ENCODE data around the gene FAM217B. TPM values are rescaled to one million over a fixed set of nuclear protein-coding genes. Genes with fewer than 3 reads are reported as not detected.
A peak's percentile ranks its signal among the peaks of the same experiment; 100 is the strongest.
"Not testable (repeated sequence)": the region's sequence is repeated elsewhere in the genome, so short reads cannot be mapped to it uniquely, and the experiment has no call there.

The FAM217B gene
- total RNA-seq, 2 experiments from 2014 or later: 23.1 to 23.7 TPM

- POLR2A ChIA-PET: interaction anchor here (3.0 kb wide), 1 partner anchor 15 kb away, joined by 10 read pairs; the partner anchor contains the start of genes FAM217B and PPP1R3D
- intact Hi-C loops (cut with DNase I, micrococcal nuclease): no loop called here
- Histone ChIP-seq H3K9me3 (ENCODE audit: control insufficient read depth in 1 of 2, insufficient read depth in 1 of 2, low read length in 2 of 2) (no peaks in the 10 kb centered on the region), H3K27ac (ENCODE audit: low read depth in 1 of 2, low read length in 2 of 2) (no peak overlapping the region), H3K27me3 (ENCODE audit: control insufficient read depth in 1 of 2, insufficient read depth in 2 of 2, low read length in 2 of 2) (no peaks in the 10 kb centered on the region), H3K4me3 (ENCODE audit: low read length) (no peak overlapping the region), H3K36me3 (ENCODE audit: insufficient read depth, low read length) (peaks cover 6% of the 10 kb centered on the region), H3K4me1 (ENCODE audit: insufficient read depth, low read length) (no peaks in the 10 kb centered on the region)
- Mint-ChIP-seq H3K27ac (no peak overlapping the region), H3K9me3 (no peaks in the 10 kb centered on the region), H3K27me3 (no peaks in the 10 kb centered on the region), H3K36me3 (ENCODE audit: low read depth) (peaks cover 7% of the 10 kb centered on the region), H3K4me1 (ENCODE audit: low read depth) (no peaks in the 10 kb centered on the region), H3K4me3 (no peak overlapping the region)
- DNase-seq (peak in 2 of 14 experiments; percentile 21 to 35), ATAC-seq (ENCODE audit: poor library complexity) (no peak)
- CTCF ChIA-PET: interaction anchor here (0.9 to 1.1 kb wide), 2 partner anchors 15 to 21 kb away, joined by 3 read pairs; no protein-coding TSS in a partner anchor
- no peak for TF ChIP-seq CTCF (IDR thresholded peaks at IDR 0.05)
These were observed 15.1 kb downstream of the FAM217B start for GRCh38 chr20:59955131-59955796.

GRCh38 chr20:59957568-59957967 is 17.4 kb downstream of the FAM217B start:
- H3K4me1 ChIP-seq (ENCODE audit: insufficient read depth, low read length); H3K4me1 Mint-ChIP-seq (ENCODE audit: low read depth); H3K27me3 Mint-ChIP-seq; H3K4me3 ChIP-seq (ENCODE audit: low read length); H3K27me3 ChIP-seq (ENCODE audit: control insufficient read depth in 1 of 2, insufficient read depth in 2 of 2, low read length in 2 of 2); POLR2A ChIA-PET; H3K27ac Mint-ChIP-seq; H3K36me3 Mint-ChIP-seq (ENCODE audit: low read depth); ATAC-seq (ENCODE audit: poor library complexity); H3K4me3 Mint-ChIP-seq; H3K36me3 ChIP-seq (ENCODE audit: insufficient read depth, low read length); H3K9me3 ChIP-seq (ENCODE audit: control insufficient read depth in 1 of 2, insufficient read depth in 1 of 2, low read length in 2 of 2); DNase-seq; H3K9me3 Mint-ChIP-seq; intact Hi-C loops (cut with DNase I, micrococcal nuclease); H3K27ac ChIP-seq (ENCODE audit: low read depth in 1 of 2, low read length in 2 of 2): not testable (repeated sequence)
- CTCF ChIA-PET: interaction anchor here (2.0 kb wide), 1 partner anchor 24 kb away, joined by 7 read pairs; the partner anchor contains the start of gene SYCP2

- H3K9me3 Mint-ChIP-seq: no peaks in the 10 kb centered on the region
- H3K27ac Mint-ChIP-seq: no peak within 1 kb of the TSS
- ATAC-seq (ENCODE audit: poor library complexity) (no peak), DNase-seq (no peak)
- Histone ChIP-seq H3K27ac (ENCODE audit: low read depth in 1 of 2, low read length in 2 of 2) (no peak within 1 kb of the TSS), H3K4me3 (ENCODE audit: low read length) (no peak within 1 kb of the TSS), H3K4me1 (ENCODE audit: insufficient read depth, low read length) (no peaks in the 10 kb centered on the region), H3K36me3 (ENCODE audit: insufficient read depth, low read length) (peaks cover 6% of the 10 kb centered on the region), H3K9me3 (ENCODE audit: control insufficient read depth in 1 of 2, insufficient read depth in 1 of 2, low read length in 2 of 2) (no peaks in the 10 kb centered on the region), H3K27me3 (ENCODE audit: control insufficient read depth in 1 of 2, insufficient read depth in 2 of 2, low read length in 2 of 2) (no peaks in the 10 kb centered on the region)
- no peaks in the 10 kb centered on the region for H3K4me1 Mint-ChIP-seq (ENCODE audit: low read depth)
- H3K27me3 Mint-ChIP-seq: no peaks in the 10 kb centered on the region
- intact Hi-C loops (cut with DNase I, micrococcal nuclease): no loop called here
- peaks cover 3% of the 10 kb centered on the region for H3K36me3 Mint-ChIP-seq (ENCODE audit: low read depth)
- TF ChIP-seq CTCF (IDR thresholded peaks at IDR 0.05): no peak
- H3K4me3 Mint-ChIP-seq: no peak within 1 kb of the TSS
- ChIA-PET CTCF (interaction anchor here (2.0 kb wide), 1 partner anchor 24 kb away, joined by 7 read pairs; the partner anchor contains the start of gene SYCP2), POLR2A (no interaction called here)
These were observed 17.9 kb downstream of the FAM217B start, which contains the start of gene CDH26 for GRCh38 chr20:59958123-59958522. CDH26 (plus strand) TSS chr20:59958423; CDS start chr20:59958727, 304 bp downstream.
